Lower leg skin (tissue), 3 donors: ENCODE measurements around the gene CPZ.

ENCODE experiments used
- POLR2A ChIP-seq, 2 donors: fragments of 450-650 bp; IDR thresholded peaks; one replicate each; pipeline ENCODE4 v1.6.1; 2016 to 2017; ENCODE audit warnings: antibody characterized with exemption in 2 of 2, mild to moderate bottlenecking in 1 of 2, moderate library complexity in 1 of 2
- TF ChIP-seq, protein P1 (sequence below), 3 donors: fragments of 450-650 bp; IDR thresholded peaks; one replicate each; pipeline ENCODE4 v1.5.1; 2016; ENCODE audit warnings: antibody characterized with exemption in 3 of 3, mild to moderate bottlenecking in 3 of 3, moderate library complexity in 2 of 3

DNA sequence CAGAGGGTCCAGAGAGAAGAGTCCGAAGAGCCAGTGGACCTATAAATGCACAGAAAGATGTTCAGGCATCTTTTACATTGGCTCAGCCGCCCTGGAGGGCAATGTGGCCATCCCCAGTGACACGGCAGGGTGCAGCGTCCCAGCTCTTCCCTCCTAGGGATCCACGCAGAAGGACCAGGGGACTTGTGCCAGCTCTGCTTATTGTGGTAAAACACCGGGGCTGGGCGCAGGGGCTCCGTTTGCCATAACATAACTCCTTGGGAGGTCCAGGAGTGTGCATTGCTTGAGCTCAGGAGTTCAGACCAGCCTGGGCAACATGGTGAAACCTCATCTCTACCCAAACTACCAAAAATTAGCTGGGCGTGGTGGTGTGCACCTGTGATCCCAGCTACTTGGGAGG lies 70.2 kb downstream of the CPZ start:
- TF ChIP-seq, protein P1, sequence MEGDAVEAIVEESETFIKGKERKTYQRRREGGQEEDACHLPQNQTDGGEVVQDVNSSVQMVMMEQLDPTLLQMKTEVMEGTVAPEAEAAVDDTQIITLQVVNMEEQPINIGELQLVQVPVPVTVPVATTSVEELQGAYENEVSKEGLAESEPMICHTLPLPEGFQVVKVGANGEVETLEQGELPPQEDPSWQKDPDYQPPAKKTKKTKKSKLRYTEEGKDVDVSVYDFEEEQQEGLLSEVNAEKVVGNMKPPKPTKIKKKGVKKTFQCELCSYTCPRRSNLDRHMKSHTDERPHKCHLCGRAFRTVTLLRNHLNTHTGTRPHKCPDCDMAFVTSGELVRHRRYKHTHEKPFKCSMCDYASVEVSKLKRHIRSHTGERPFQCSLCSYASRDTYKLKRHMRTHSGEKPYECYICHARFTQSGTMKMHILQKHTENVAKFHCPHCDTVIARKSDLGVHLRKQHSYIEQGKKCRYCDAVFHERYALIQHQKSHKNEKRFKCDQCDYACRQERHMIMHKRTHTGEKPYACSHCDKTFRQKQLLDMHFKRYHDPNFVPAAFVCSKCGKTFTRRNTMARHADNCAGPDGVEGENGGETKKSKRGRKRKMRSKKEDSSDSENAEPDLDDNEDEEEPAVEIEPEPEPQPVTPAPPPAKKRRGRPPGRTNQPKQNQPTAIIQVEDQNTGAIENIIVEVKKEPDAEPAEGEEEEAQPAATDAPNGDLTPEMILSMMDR (IDR thresholded peaks at IDR 0.05): no peak
- no peak for TF ChIP-seq POLR2A (IDR thresholded peaks at IDR 0.05)
